ENCODE data around the gene CEP63.

CEP63 gene

GRCh38 chr3:134471521-134472193, 14.2 kb upstream of the CEP63 start:
- DNase-seq: no peak

GRCh38 chr3:134472831-134473230, 13.0 kb upstream of the CEP63 start:
- no peak for DNase-seq

GRCh38 chr3:134473868-134474546, 11.8 kb upstream of the CEP63 start:
- peak; percentile 40 for DNase-seq

GRCh38 chr3:134474956-134475355, 10.9 kb upstream of the CEP63 start:
- DNase-seq: no peak

GRCh38 chr3:134476306-134476705, 9.6 kb upstream of the CEP63 start:
- no peak for DNase-seq

- DNase-seq: no peak
Observed at GRCh38 chr3:134477002-134477401, 8.9 kb upstream of the CEP63 start.

GRCh38 chr3:134477938-134478337, 7.9 kb upstream of the CEP63 start:
- DNase-seq: no peak

GRCh38 chr3:134480546-134480945, 5.3 kb upstream of the CEP63 start:
- DNase-seq: no peak

GRCh38 chr3:134481166-134481565, 4.7 kb upstream of the CEP63 start:
- no peak for DNase-seq

GRCh38 chr3:134482622-134483021, 3.2 kb upstream of the CEP63 start:
- DNase-seq: no peak

- DNase-seq: no peak
Observed at GRCh38 chr3:134483195-134483900, 2.5 kb upstream of the CEP63 start.

GRCh38 chr3:134485075-134485717, 661 bp upstream of the CEP63 start:
- no peak for DNase-seq

- DNase-seq: peak; percentile 17
Observed at GRCh38 chr3:134486577-134487041, 752 bp downstream of the CEP63 start.

GRCh38 chr3:134487406-134487805, 1.5 kb downstream of the CEP63 start:
- DNase-seq: no peak

- DNase-seq: no peak
Observed at GRCh38 chr3:134494495-134494894, 8.6 kb downstream of the CEP63 start.

GRCh38 chr3:134495980-134496379, 10.1 kb downstream of the CEP63 start:
- DNase-seq: no peak

- DNase-seq: no peak
Observed at GRCh38 chr3:134496471-134497071, 10.7 kb downstream of the CEP63 start.

- DNase-seq: no peak
Observed at GRCh38 chr3:134503266-134503665, 17.4 kb downstream of the CEP63 start.

GRCh38 chr3:134504132-134504531, 18.3 kb downstream of the CEP63 start:
- no peak for DNase-seq

- no peak for DNase-seq
Observed at GRCh38 chr3:134505485-134505884, 19.6 kb downstream of the CEP63 start.

- DNase-seq: no peak
Observed at GRCh38 chr3:134511500-134511899, 25.6 kb downstream of the CEP63 start.

- peak; percentile 28 for DNase-seq
Observed at GRCh38 chr3:134516905-134517304, 31.0 kb downstream of the CEP63 start.

- no peak for DNase-seq
Observed at GRCh38 chr3:134517791-134518190, 31.9 kb downstream of the CEP63 start.
